ENCODE data around the gene GREM1. TPM values are rescaled to one million over a fixed set of nuclear protein-coding genes. Genes with fewer than 3 reads are reported as not detected.

The GREM1 gene
- total RNA-seq, 4 donors from 2014 or later, result 10.9 to 42.3 (median 17.8) TPM

GRCh38 chr15:32688151-32688639 lies 29.6 kb upstream of the GREM1 start:
- WGBS, 2 donors (ENCODE audit: low coverage in 1 of 2), result 49 to 60% methylated on average over 1 to 2 of the region's 2 CpGs
- H3K36me3 ChIP-seq, result no peaks in the 10 kb centered on the region
- TF ChIP-seq EP300 (IDR thresholded peaks at IDR 0.05; ENCODE audit: low read depth) (no peak), POLR2AphosphoS5 (IDR thresholded peaks at IDR 0.05) (no peak), POLR2A (IDR thresholded peaks at IDR 0.05) (no peak), CTCF (IDR thresholded peaks at IDR 0.05) (no peak)
- intact Hi-C loops (cut with DNase I; ENCODE audit: low total_unique reads) (no loop called here), in situ Hi-C loops (cut with MboI; ENCODE audit: low pct_ligation_motif_present in 1 of 4, low pct_unique_long_range_greater_than_20kb in 1 of 4, low sequenced_read_pairs in 3 of 4) (loop anchor here in 1 of 4 donors (25.0 kb wide), 1 partner anchor 99 kb away; no protein-coding TSS in a partner anchor)
- H3K27ac ChIP-seq, result no peak overlapping the region
- H3K9me3 ChIP-seq, result no peaks in the 10 kb centered on the region
- H3K27me3 ChIP-seq, result no peaks in the 10 kb centered on the region
- H3K4me3 ChIP-seq, result no peak overlapping the region
- DNase-seq, result no peak
- H3K4me1 ChIP-seq, result no peaks in the 10 kb centered on the region

GRCh38 chr15:32690941-32691688 lies 26.7 kb upstream of the GREM1 start:
- no peak for DNase-seq
- TF ChIP-seq POLR2A (IDR thresholded peaks at IDR 0.05) (no peak), POLR2AphosphoS5 (IDR thresholded peaks at IDR 0.05) (no peak), EP300 (IDR thresholded peaks at IDR 0.05; ENCODE audit: low read depth) (no peak), CTCF (IDR thresholded peaks at IDR 0.05) (no peak)
- H3K27me3 ChIP-seq, result no peaks in the 10 kb centered on the region
- H3K9me3 ChIP-seq, result no peaks in the 10 kb centered on the region
- intact Hi-C loops (cut with DNase I; ENCODE audit: low total_unique reads), result loop anchor here (10.0 kb wide), 1 partner anchor 1054 kb away; no protein-coding TSS in a partner anchor
- H3K4me3 ChIP-seq, result no peak overlapping the region
- H3K4me1 ChIP-seq, result no peaks in the 10 kb centered on the region
- 74 to 81% methylated on average over 8 of the region's 8 CpGs for WGBS, 2 donors (ENCODE audit: low coverage in 1 of 2)
- in situ Hi-C loops (cut with MboI; ENCODE audit: low pct_ligation_motif_present in 1 of 4, low pct_unique_long_range_greater_than_20kb in 1 of 4, low sequenced_read_pairs in 3 of 4), result loop anchor here in 1 of 4 donors (25.0 kb wide), 1 partner anchor 96 kb away; no protein-coding TSS in a partner anchor
- no peaks in the 10 kb centered on the region for H3K36me3 ChIP-seq
- no peak overlapping the region for H3K27ac ChIP-seq

- no peaks in the 10 kb centered on the region for H3K9me3 ChIP-seq
- no peaks in the 10 kb centered on the region for H3K4me1 ChIP-seq
- intact Hi-C loops (cut with DNase I; ENCODE audit: low total_unique reads), result loop anchor here (10.0 kb wide), 1 partner anchor 1053 kb away; no protein-coding TSS in a partner anchor
- H3K36me3 ChIP-seq, result no peaks in the 10 kb centered on the region
- no peak for DNase-seq
- no peaks in the 10 kb centered on the region for H3K27me3 ChIP-seq
- no peak overlapping the region for H3K27ac ChIP-seq
- no peak overlapping the region for H3K4me3 ChIP-seq
- in situ Hi-C loops (cut with MboI; ENCODE audit: low pct_ligation_motif_present in 1 of 4, low pct_unique_long_range_greater_than_20kb in 1 of 4, low sequenced_read_pairs in 3 of 4), result loop anchor here in 1 of 4 donors (25.0 kb wide), 1 partner anchor 96 kb away; no protein-coding TSS in a partner anchor
- TF ChIP-seq POLR2AphosphoS5 (IDR thresholded peaks at IDR 0.05) (no peak), EP300 (IDR thresholded peaks at IDR 0.05; ENCODE audit: low read depth) (no peak), POLR2A (IDR thresholded peaks at IDR 0.05) (no peak), CTCF (IDR thresholded peaks at IDR 0.05) (no peak)
- 93% methylated on average over 10 of the region's 10 CpGs; no CpG with 5 or more reads in 1 of the 2 donors for WGBS, 2 donors (ENCODE audit: low coverage in 1 of 2)
Measured at GRCh38 chr15:32691689-32692038, 26.1 kb upstream of the GREM1 start.

GRCh38 chr15:32692286-32692685 lies 25.5 kb upstream of the GREM1 start:
- Histone ChIP-seq H3K4me1 (no peaks in the 10 kb centered on the region), H3K27ac (no peak overlapping the region), H3K27me3 (no peaks in the 10 kb centered on the region), H3K9me3 (no peaks in the 10 kb centered on the region), H3K36me3 (no peaks in the 10 kb centered on the region), H3K4me3 (no peak overlapping the region)
- no peak for DNase-seq
- TF ChIP-seq EP300 (IDR thresholded peaks at IDR 0.05; ENCODE audit: low read depth), result no peak
- no peak for TF ChIP-seq CTCF (IDR thresholded peaks at IDR 0.05)
- no peak for TF ChIP-seq POLR2A (IDR thresholded peaks at IDR 0.05)
- no peak for TF ChIP-seq POLR2AphosphoS5 (IDR thresholded peaks at IDR 0.05)
- intact Hi-C loops (cut with DNase I; ENCODE audit: low total_unique reads), result loop anchor here (10.0 kb wide), 1 partner anchor 1053 kb away; no protein-coding TSS in a partner anchor
- in situ Hi-C loops (cut with MboI; ENCODE audit: low pct_ligation_motif_present in 1 of 4, low pct_unique_long_range_greater_than_20kb in 1 of 4, low sequenced_read_pairs in 3 of 4), result loop anchor here in 1 of 4 donors (25.0 kb wide), 1 partner anchor 95 kb away; no protein-coding TSS in a partner anchor
- 62 to 72% methylated on average over 2 of the region's 2 CpGs for WGBS, 2 donors (ENCODE audit: low coverage in 1 of 2)
